K562 (cell line): ENCODE measurements around the gene MRPL37. TPM values are rescaled to one million over a fixed set of nuclear protein-coding genes. Genes with fewer than 3 reads are reported as not detected.

ENCODE experiments used
- ARHGAP35 ChIP-seq: fragments of 450-650 bp; IDR thresholded peaks from 2 replicates; pipeline ENCODE4 v1.6.1; 2018; ENCODE audit not compliant: partially characterized antibody
- C11orf30 ChIP-seq: fragments of 450-650 bp; IDR thresholded peaks from 2 replicates; pipeline ENCODE4 v1.6.1; 2016; ENCODE audit warnings: low read depth, mild to moderate bottlenecking
- CXXC5 ChIP-seq: fragments of 250-450 bp; sonication (Bioruptor Pico); IDR thresholded peaks from 2 replicates; pipeline ENCODE4 v1.8.0; 2022; ENCODE audit warnings: inconsistent platforms, mild to moderate bottlenecking, moderate library complexity
- EP300 ChIP-seq: IDR thresholded peaks from 2 replicates; pipeline ENCODE4 v1.6.1; 2012; ENCODE audit warnings: low read length, improper control_type of control experiment
- ETV5 ChIP-seq: sonication (generic); formaldehyde crosslinking; IDR thresholded peaks from 2 replicates; pipeline ENCODE4 v1.4.0; 2020; ENCODE audit warnings: low read depth, mild to moderate bottlenecking, missing genetic modification reagents
- FOXK2 ChIP-seq, 2 experiments: fragments of 450-650 bp; IDR thresholded peaks in 1 of 2; conservative IDR thresholded peaks in 1 of 2; 2 replicates each; pipeline ENCODE4 v1.6.1; 2016; ENCODE audit warnings: low read depth in 2 of 2, mild to moderate bottlenecking in 1 of 2
- KDM2B ChIP-seq: fragments of 250-450 bp; sonication (Bioruptor Pico); IDR thresholded peaks from 2 replicates; pipeline ENCODE4 v1.8.0; 2021; ENCODE audit warnings: mild to moderate bottlenecking, moderate library complexity
- KDM5B ChIP-seq: fragments of 200-600 bp; sonication (generic); IDR thresholded peaks from 2 replicates; pipeline ENCODE4 v1.6.1; 2012; ENCODE audit warnings: low read depth, mild to moderate bottlenecking, moderate library complexity, low read length, control low read depth, inconsistent platforms; ENCODE audit not compliant: insufficient replicate concordance
- KLF1 ChIP-seq: fragments of 450-650 bp; IDR thresholded peaks from 2 replicates; pipeline ENCODE4 v1.6.1; 2016; ENCODE audit warnings: missing genetic modification characterization, missing compliant biosample characterization
- MAZ ChIP-seq, 2 experiments: fragments of 450-650 bp in 1 of 2; sonication (generic) in 1 of 2; formaldehyde crosslinking; IDR thresholded peaks in 1 of 2; conservative IDR thresholded peaks in 1 of 2; 2 replicates each; pipeline versions ENCODE4 v1.4.0 to v1.5.0; 2020; ENCODE audit warnings: mild to moderate bottlenecking in 1 of 2, missing genetic modification reagents in 1 of 2
- MTA3 ChIP-seq: fragments of 450-650 bp; formaldehyde crosslinking; IDR thresholded peaks from 2 replicates; pipeline ENCODE4 v1.6.1; 2017; ENCODE audit warnings: mild to moderate bottlenecking, borderline replicate concordance
- POLR2B ChIP-seq: fragments of 450-650 bp; IDR thresholded peaks from 2 replicates; pipeline ENCODE4 v1.6.1; 2018; ENCODE audit warnings: low read depth; ENCODE audit not compliant: partially characterized antibody
- SIRT6 ChIP-seq: IDR thresholded peaks from one replicate; pipeline ENCODE4 v1.6.1; 2012; ENCODE audit warnings: low read depth, mild to moderate bottlenecking, control low read depth, inconsistent platforms, low read length, moderate library complexity
- STAT5A ChIP-seq: IDR thresholded peaks from 2 replicates; pipeline ENCODE4 v1.6.1; 2012; ENCODE audit warnings: low read length, inconsistent platforms, borderline replicate concordance
- TAF9B ChIP-seq: fragments of 450-650 bp; IDR thresholded peaks from 2 replicates; pipeline ENCODE4 v1.6.1; 2018; ENCODE audit warnings: mild to moderate bottlenecking; ENCODE audit not compliant: partially characterized antibody
- TCF3 ChIP-seq: sonication (generic); formaldehyde crosslinking; IDR thresholded peaks from 2 replicates; pipeline ENCODE4 v1.4.0; 2020; ENCODE audit warnings: mild to moderate bottlenecking, missing genetic modification reagents
- TFAM ChIP-seq: fragments of 250-450 bp; sonication (Bioruptor Pico); conservative IDR thresholded peaks from 2 replicates; pipeline ENCODE4 v1.5.0; 2021; ENCODE audit warnings: mild to moderate bottlenecking, moderate library complexity
- ZC3H8 ChIP-seq: fragments of 450-650 bp; IDR thresholded peaks from 2 replicates; pipeline ENCODE4 v1.6.1; 2017
- ZKSCAN8 ChIP-seq: fragments of 200-800 bp; sonication (Bioruptor generic); IDR thresholded peaks from 2 replicates; pipeline ENCODE4 v1.6.1; 2016; ENCODE audit warnings: missing genetic modification characterization, missing compliant biosample characterization
- polyA plus RNA-seq, 8 experiments: library from polyadenylated mRNA; depleted of rRNA in 4 of 8; stranded (reverse) in 5 of 8; unstranded in 3 of 8; fragments of >200 nt; fragmentation: Nextera tagmentation in 2 of 8; fragmentation: Illumina TruSeq in 1 of 8; extraction: Ambion mirVana in 2 of 8; extraction: Trizol in 1 of 8; gene quantifications; 2 replicates each; pipeline versions ENCODE4 v1.2.1 to v1.2.3, GENCODE V29; 2011 to 2014; ENCODE audit warnings: inconsistent platforms in 1 of 8, missing spikeins in 1 of 8
- total RNA-seq, 7 experiments: library from RNA; depleted of rRNA in 6 of 7; stranded (reverse); fragments of >200 nt in 6 of 7; fragmentation: Illumina TruSeq in 2 of 7; extraction: Trizol in 2 of 7; gene quantifications; 2 replicates each; pipeline versions ENCODE4 v1.2.1 to v1.2.3, GENCODE V29; 2011 to 2021; ENCODE audit warnings: low replicate concordance in 1 of 7
- TF ChIP-seq, protein P1 (sequence below): fragments of 450-650 bp; IDR thresholded peaks from 2 replicates; pipeline ENCODE4 v1.6.1; 2016; ENCODE audit warnings: borderline replicate concordance
- TF ChIP-seq, protein P2 (sequence below): fragments of 450-650 bp; formaldehyde crosslinking; IDR thresholded peaks from 2 replicates; pipeline ENCODE4 v1.4.0; 2020; ENCODE audit warnings: mild to moderate bottlenecking, moderate library complexity
- TF ChIP-seq, protein P3 (sequence below): fragments of 450-650 bp; IDR thresholded peaks from 2 replicates; pipeline ENCODE4 v1.6.1; 2014; ENCODE audit warnings: low read depth, mild to moderate bottlenecking, moderate library complexity, borderline replicate concordance

MRPL37 gene
- total and polyA plus RNA-seq, 9 of the 15 experiments (the other 6 are each of a cell fraction or from before 2014, with no cell fraction given) = 52.2 to 303 (median 180) TPM

DNA sequence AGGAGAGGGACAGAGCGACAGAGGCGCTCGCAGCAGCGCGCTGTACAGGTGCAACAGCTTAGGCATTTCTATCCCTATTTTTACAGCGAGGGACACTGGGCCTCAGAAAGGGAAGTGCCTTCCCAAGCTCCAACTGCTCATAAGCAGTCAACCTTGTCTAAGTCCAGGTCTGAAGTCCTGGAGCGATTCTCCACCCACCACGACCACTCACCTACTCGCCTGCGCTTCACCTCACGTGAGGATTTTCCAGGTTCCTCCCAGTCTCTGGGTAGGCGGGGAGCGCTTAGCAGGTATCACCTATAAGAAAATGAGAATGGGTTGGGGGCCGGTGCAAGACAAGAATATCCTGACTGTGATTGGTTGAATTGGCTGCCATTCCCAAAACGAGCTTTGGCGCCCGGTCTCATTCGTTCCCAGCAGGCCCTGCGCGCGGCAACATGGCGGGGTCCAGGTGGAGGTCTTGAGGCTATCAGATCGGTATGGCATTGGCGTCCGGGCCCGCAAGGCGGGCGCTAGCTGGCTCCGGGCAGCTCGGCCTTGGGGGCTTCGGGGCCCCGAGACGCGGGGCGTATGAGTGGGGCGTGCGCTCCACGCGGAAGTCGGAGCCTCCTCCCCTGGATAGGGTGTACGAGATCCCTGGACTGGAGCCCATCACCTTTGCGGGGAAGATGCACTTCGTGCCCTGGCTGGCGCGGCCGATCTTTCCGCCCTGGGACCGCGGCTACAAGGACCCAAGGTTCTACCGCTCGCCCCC, at the start of gene MRPL37, which contains the start of gene CYB5RL (continued):
- TF ChIP-seq POLR2B (peak; percentile 87), EP300 (no peak; the same call in 1 of the 2 replicates), TCF3 (no peak), TFAM (CRISPR knock-in tag) (no peak), ARHGAP35 (no peak), SIRT6 (no peak), ZC3H8 (no peak), STAT5A (no peak), KDM5B (peak; percentile 96), ZKSCAN8 (CRISPR knock-in tag) (no peak), MAZ (CRISPR knock-in tag; conservative IDR thresholded peaks at IDR 0.05 in 1 of 2, IDR thresholded peaks at IDR 0.05 in 1 of 2) (0 out of 4 replicates have a peak, but pooled peaks of 1 of the 2 experiments have one; percentile 53), KLF1 (tag) (no peak), MTA3 (peak; percentile 54; the same call in 1 of the 2 replicates), C11orf30 (peak; percentile 93), KDM2B (CRISPR knock-in tag) (0 out of 2 replicates have a peak, but pooled peaks have one; percentile 21), CXXC5 (CRISPR knock-in tag) (peak; percentile 98), TAF9B (peak; percentile 84), ETV5 (CRISPR knock-in tag) (peak; percentile 73), FOXK2 (conservative IDR thresholded peaks at IDR 0.05 in 1 of 2, IDR thresholded peaks at IDR 0.05 in 1 of 2; ENCODE audit: low read depth in 2 of 2) (peak; percentile 84 to 90)
- TF ChIP-seq, protein P1, sequence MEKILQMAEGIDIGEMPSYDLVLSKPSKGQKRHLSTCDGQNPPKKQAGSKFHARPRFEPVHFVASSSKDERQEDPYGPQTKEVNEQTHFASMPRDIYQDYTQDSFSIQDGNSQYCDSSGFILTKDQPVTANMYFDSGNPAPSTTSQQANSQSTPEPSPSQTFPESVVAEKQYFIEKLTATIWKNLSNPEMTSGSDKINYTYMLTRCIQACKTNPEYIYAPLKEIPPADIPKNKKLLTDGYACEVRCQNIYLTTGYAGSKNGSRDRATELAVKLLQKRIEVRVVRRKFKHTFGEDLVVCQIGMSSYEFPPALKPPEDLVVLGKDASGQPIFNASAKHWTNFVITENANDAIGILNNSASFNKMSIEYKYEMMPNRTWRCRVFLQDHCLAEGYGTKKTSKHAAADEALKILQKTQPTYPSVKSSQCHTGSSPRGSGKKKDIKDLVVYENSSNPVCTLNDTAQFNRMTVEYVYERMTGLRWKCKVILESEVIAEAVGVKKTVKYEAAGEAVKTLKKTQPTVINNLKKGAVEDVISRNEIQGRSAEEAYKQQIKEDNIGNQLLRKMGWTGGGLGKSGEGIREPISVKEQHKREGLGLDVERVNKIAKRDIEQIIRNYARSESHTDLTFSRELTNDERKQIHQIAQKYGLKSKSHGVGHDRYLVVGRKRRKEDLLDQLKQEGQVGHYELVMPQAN = peak; percentile 52; the same call in 1 of the 2 replicates
- TF ChIP-seq, protein P2, sequence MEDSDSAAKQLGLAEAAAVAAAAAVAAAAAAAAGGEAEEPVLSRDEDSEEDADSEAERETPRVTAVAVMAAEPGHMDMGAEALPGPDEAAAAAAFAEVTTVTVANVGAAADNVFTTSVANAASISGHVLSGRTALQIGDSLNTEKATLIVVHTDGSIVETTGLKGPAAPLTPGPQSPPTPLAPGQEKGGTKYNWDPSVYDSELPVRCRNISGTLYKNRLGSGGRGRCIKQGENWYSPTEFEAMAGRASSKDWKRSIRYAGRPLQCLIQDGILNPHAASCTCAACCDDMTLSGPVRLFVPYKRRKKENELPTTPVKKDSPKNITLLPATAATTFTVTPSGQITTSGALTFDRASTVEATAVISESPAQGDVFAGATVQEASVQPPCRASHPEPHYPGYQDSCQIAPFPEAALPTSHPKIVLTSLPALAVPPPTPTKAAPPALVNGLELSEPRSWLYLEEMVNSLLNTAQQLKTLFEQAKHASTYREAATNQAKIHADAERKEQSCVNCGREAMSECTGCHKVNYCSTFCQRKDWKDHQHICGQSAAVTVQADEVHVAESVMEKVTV = no peak; the same call in 1 of the 2 replicates
- TF ChIP-seq, protein P3, sequence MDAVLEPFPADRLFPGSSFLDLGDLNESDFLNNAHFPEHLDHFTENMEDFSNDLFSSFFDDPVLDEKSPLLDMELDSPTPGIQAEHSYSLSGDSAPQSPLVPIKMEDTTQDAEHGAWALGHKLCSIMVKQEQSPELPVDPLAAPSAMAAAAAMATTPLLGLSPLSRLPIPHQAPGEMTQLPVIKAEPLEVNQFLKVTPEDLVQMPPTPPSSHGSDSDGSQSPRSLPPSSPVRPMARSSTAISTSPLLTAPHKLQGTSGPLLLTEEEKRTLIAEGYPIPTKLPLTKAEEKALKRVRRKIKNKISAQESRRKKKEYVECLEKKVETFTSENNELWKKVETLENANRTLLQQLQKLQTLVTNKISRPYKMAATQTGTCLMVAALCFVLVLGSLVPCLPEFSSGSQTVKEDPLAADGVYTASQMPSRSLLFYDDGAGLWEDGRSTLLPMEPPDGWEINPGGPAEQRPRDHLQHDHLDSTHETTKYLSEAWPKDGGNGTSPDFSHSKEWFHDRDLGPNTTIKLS = peak; percentile 52; the same call in 1 of the 2 replicates
